Skeletal muscle tissue (tissue), 4 donors: Measurements from ENCODE around the gene TSHR. TPM values are rescaled to one million over a fixed set of nuclear protein-coding genes. Genes with fewer than 3 reads are reported as not detected.

Experiments
- H3K27ac ChIP-seq: one replicate; pipeline ENCODE4 v1.7.0; 2013; ENCODE audit warnings: mild to moderate bottlenecking, low read depth, low read length, inconsistent platforms
- H3K27me3 ChIP-seq, 3 donors: one replicate each; pipeline ENCODE4 v1.7.0; 2013; ENCODE audit warnings: low read length in 3 of 3; ENCODE audit not compliant: control insufficient read depth in 3 of 3, insufficient read depth in 3 of 3
- H3K36me3 ChIP-seq, 3 donors: one replicate each; pipeline ENCODE4 v1.7.0; 2013; ENCODE audit warnings: low read length in 3 of 3; ENCODE audit not compliant: control insufficient read depth in 3 of 3, insufficient read depth in 3 of 3
- H3K4me1 ChIP-seq, 3 donors: one replicate each; pipeline ENCODE4 v1.7.0; 2013; ENCODE audit warnings: low read length in 3 of 3, mild to moderate bottlenecking in 3 of 3; ENCODE audit not compliant: control insufficient read depth in 3 of 3, insufficient read depth in 3 of 3
- H3K4me3 ChIP-seq, 3 donors: one replicate each; pipeline ENCODE4 v1.7.0; 2013; ENCODE audit warnings: low read length in 3 of 3
- H3K9ac ChIP-seq, 3 donors: one replicate each; pipeline ENCODE4 v1.7.0; 2013; ENCODE audit warnings: low read length in 3 of 3, mild to moderate bottlenecking in 3 of 3, moderate library complexity in 2 of 3, low read depth in 1 of 3
- H3K9me3 ChIP-seq, 3 donors: one replicate each; pipeline ENCODE4 v1.7.0; 2013; ENCODE audit warnings: low read length in 3 of 3; ENCODE audit not compliant: control insufficient read depth in 3 of 3
- total RNA-seq: library from RNA; depleted of rRNA; stranded (reverse); fragments of >200 nt; gene quantifications from one replicate; pipeline ENCODE4 v1.2.3, GENCODE V29; 2014
- donor health status: Osteomylitis.

Gene TSHR
- total RNA-seq, 1 donor from 2014 or later: under 0.01 TPM

DNA sequence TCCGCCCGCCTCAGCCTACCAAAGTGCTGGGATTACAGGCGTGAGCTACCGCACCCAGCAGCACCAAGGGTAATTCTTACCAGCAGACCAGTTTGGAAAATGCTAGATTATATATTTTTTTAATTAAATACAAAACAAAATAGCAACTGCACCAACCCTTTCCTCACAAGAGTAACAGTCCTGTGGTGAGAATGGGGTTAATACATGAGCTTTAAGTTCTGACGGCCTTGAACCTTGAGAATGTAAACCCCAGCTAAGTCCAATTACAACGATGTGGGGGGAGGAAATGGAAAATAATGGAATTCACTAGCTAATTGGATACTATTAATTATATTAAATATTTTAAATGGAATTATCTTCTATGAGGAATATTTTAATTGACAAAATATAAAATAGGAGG lies 183.0 kb downstream of the TSHR start:
- Histone ChIP-seq H3K4me3 (no peak overlapping the region), H3K9me3 (no peaks in the 10 kb centered on the region), H3K9ac (no peak overlapping the region), H3K27me3 (no peaks in the 10 kb centered on the region), H3K36me3 (no peaks in the 10 kb centered on the region), H3K27ac (no peak overlapping the region), H3K4me1 (no peaks in the 10 kb centered on the region)

DNA sequence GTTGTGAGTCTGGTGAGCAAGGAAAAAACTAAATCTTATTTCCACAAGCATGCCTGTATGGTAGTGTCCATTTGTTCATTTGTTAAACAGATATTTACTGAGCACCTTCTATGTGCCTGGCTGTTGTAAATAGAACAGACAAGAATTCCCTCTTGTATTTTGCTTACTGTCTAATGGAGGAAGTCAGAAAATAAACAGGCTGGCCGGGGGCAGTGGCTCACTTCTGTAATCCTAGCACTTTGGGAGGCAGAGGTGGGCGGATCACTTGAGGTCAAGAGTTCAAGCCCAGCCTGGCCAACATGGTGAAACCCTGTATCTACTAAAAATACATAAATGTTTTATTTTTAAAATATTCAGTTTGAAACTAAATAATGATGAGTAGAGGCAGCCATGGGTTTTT lies 186.0 kb downstream of the TSHR start:
- H3K9me3 ChIP-seq: no peaks in the 10 kb centered on the region

DNA sequence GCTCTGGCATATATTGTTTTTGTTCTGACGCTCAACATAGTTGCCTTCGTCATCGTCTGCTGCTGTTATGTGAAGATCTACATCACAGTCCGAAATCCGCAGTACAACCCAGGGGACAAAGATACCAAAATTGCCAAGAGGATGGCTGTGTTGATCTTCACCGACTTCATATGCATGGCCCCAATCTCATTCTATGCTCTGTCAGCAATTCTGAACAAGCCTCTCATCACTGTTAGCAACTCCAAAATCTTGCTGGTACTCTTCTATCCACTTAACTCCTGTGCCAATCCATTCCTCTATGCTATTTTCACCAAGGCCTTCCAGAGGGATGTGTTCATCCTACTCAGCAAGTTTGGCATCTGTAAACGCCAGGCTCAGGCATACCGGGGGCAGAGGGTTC lies 188.4 kb downstream of the TSHR start:
- H3K27ac ChIP-seq: no peak overlapping the region
- H3K4me1 ChIP-seq: no peaks in the 10 kb centered on the region
- no peak overlapping the region for H3K9ac ChIP-seq
- H3K27me3 ChIP-seq: no peaks in the 10 kb centered on the region
- no peaks in the 10 kb centered on the region for H3K9me3 ChIP-seq
- H3K4me3 ChIP-seq: no peak overlapping the region
- no peaks in the 10 kb centered on the region for H3K36me3 ChIP-seq

More for the DNA sequence above, 186.0 kb downstream of the TSHR start:
- no peak overlapping the region for H3K27ac ChIP-seq
- H3K27me3 ChIP-seq: no peaks in the 10 kb centered on the region
- no peaks in the 10 kb centered on the region for H3K36me3 ChIP-seq
- no peak overlapping the region for H3K4me3 ChIP-seq
- no peaks in the 10 kb centered on the region for H3K4me1 ChIP-seq
- H3K9ac ChIP-seq: no peak overlapping the region

DNA sequence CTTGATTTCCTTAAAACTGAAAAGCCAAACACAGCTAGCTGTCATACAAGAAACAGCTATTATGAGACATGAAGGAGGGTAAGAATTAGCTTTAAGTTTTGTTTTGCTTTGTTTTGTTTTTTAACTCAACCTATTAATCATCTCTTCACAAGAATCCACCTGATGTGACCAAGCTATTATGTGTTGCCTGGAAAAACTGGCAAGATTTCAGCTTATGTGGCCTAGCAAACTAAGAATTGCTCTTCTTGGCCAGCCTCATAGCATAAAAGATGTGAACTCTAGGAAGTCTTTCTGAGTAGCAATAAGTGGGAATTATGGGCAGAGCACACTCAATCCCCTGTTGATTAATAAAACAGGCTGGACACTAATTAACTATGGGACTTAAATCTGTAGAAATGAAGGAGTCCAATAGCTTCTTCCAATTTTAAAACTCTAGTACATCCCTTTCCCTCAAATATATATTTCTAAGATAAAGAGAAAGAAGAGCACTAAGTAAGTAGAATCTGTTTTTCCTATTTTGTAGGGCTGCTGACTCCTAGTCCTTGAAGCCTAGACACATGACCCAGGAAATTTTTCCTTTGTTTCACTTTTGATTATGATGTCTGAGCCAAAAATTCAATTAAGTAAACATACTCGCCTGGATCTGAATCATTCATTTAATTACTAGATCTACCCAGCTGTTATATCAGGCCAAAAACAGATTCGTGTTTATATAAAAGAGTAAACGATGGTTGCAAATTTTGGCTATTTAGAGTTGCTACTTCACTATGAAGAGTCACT lies 189.6 kb downstream of the TSHR start:
- Histone ChIP-seq H3K27ac (no peak overlapping the region), H3K9ac (no peak overlapping the region), H3K27me3 (no peaks in the 10 kb centered on the region), H3K9me3 (no peaks in the 10 kb centered on the region), H3K4me1 (no peaks in the 10 kb centered on the region), H3K4me3 (no peak overlapping the region), H3K36me3 (no peaks in the 10 kb centered on the region)

DNA sequence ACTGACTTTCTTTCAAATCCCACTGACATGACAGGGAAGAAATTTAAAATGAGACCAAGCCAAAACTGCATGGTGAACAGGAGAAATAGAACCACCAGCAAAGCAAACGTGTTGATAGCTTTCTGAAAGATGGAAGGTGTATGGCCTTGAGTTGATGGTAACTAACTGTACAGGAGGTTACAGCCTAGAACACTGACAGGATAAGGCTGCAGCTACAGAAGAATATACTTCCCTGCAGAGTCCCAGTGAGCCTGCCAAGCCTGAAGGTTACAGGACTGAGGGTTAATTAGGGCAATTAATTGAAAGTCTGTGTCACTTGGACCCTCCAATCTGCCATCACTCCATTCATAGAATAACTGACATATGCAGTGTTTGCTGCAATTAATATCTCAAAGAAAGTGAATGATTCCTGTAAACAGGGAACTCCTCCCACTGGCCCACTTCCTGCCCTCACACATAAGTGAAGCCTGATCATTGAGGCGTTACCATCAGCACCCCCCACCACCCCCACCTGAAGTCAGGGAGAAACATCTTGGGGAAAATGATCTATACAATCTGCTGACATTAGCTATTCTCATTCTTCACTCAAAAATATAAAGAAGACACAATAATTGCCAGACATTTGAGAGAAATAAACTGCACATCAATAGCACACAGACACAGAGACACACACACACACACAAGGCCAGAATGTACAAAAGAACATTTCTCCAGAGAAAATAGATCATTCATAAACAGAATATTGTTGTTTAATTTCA lies 191.9 kb downstream of the TSHR start:
- Histone ChIP-seq H3K4me3 (no peak overlapping the region), H3K9ac (no peak overlapping the region), H3K27ac (no peak overlapping the region), H3K4me1 (no peaks in the 10 kb centered on the region), H3K27me3 (no peaks in the 10 kb centered on the region), H3K36me3 (no peaks in the 10 kb centered on the region), H3K9me3 (no peaks in the 10 kb centered on the region)

DNA sequence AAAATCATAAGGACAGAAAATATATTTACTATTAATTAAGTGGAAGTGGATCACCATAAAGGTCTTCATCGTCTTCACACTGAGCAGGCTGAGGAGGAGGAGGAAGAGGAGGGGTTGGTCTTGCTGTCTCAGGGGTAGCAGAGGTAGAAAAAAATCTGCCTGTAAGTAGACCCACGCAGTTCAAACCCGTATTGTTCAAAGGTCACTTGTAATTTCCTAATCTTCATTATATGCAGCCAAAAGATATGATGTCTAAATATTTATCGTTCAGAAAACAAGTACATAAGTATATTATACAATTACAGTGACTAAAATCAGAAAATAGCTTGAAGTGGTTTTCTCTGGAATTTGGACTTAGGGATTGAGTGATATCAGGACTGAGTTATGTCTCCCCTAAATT lies 193.2 kb downstream of the TSHR start:
- H3K9ac ChIP-seq: no peak overlapping the region
- no peaks in the 10 kb centered on the region for H3K36me3 ChIP-seq
- H3K9me3 ChIP-seq: no peaks in the 10 kb centered on the region
- no peak overlapping the region for H3K27ac ChIP-seq
- H3K4me3 ChIP-seq: no peak overlapping the region
- H3K4me1 ChIP-seq: peaks cover 0 to 4% (median 0%) of the 10 kb centered on the region in 3 donors
- H3K27me3 ChIP-seq: no peaks in the 10 kb centered on the region

DNA sequence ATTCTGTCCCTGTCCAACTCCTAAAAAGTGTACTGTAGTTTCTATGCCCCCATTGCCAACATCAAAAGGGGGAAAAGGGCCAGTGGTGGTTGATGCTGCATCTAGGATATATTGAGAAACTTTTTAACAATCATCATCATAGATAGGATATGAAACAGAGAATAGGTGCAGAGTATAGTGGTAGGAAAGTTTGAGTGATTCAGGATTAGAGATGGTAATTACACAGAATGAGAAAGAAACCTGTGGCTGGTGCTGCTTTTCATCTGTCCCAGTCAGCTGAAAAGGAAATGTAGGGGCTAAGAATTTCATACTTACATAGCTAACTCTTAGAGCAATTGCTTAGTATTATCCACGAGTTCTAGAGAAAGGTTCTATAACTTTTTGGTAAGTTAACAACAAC lies 197.8 kb downstream of the TSHR start:
- Histone ChIP-seq H3K9me3 (no peaks in the 10 kb centered on the region), H3K9ac (no peak overlapping the region), H3K27ac (no peak overlapping the region), H3K27me3 (no peaks in the 10 kb centered on the region), H3K36me3 (no peaks in the 10 kb centered on the region), H3K4me3 (no peak overlapping the region), H3K4me1 (peaks cover 0 to 4% (median 0%) of the 10 kb centered on the region in 3 donors)

DNA sequence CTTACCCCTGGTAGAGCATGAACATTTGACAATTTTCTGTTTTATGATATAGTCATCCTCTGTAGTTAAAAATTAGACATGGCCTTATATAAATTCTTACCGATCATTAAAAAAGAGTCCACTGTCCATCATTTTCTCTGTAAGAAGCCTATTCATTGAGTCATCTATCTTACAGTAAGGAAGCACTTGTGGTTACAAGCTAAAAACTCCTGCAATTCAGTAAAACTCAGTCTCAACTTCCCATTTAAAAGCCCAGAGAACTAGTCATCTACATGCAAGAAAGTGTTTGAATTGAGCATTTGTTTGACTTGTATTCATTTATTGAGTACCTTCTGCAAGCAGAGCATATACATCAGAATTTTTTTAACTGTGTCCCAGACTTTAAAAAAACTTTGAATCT lies 202.0 kb downstream of the TSHR start:
- Histone ChIP-seq H3K9ac (no peak overlapping the region), H3K4me3 (no peak overlapping the region), H3K27me3 (no peaks in the 10 kb centered on the region), H3K4me1 (peaks cover 0 to 4% (median 0%) of the 10 kb centered on the region in 3 donors), H3K27ac (no peak overlapping the region), H3K36me3 (no peaks in the 10 kb centered on the region), H3K9me3 (no peaks in the 10 kb centered on the region)

DNA sequence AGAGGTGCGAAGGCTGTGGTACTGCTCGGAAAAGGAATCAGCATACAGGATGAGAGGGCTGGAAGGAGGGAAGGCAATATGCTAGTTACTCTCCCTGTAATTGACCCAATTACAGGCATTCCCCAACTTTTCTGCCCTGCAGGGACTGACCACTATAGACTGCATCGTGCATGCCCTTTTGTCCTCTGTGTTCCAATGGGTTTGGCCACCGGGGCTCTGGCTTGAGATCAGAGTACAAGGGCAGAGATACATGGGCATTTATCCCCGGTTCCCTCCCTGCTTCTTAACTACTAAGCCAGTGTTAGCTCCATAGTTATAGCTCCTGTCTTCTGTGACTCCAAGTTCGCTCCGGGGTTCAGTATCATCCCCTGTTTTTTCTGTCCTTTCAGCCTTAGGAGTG lies 205.7 kb downstream of the TSHR start:
- no peak overlapping the region for H3K9ac ChIP-seq
- no peak overlapping the region for H3K27ac ChIP-seq
- H3K36me3 ChIP-seq: no peaks in the 10 kb centered on the region
- no peaks in the 10 kb centered on the region for H3K9me3 ChIP-seq
- H3K4me3 ChIP-seq: no peak overlapping the region
- no peaks in the 10 kb centered on the region for H3K27me3 ChIP-seq
- no peaks in the 10 kb centered on the region for H3K4me1 ChIP-seq

DNA sequence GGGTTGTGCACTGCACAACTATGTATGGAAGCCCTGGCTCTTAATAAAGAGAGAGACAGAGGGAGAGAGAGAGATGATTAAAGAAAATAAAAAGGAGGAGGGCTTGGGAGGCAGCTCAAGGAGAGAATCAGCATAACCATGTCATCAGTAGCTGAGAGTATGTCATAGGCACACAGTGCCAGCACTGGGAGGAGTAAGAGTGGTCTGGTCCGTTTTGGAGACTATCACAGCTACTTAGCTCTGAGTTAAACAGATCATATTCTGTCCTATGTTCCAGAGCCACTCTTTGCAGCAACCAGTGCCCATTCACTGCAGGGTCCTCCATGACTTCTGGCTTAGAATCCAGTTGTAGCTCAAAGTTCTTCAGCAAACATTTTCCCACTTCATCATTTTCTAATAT lies 206.3 kb downstream of the TSHR start:
- H3K36me3 ChIP-seq: no peaks in the 10 kb centered on the region
- H3K9me3 ChIP-seq: no peaks in the 10 kb centered on the region
- no peak overlapping the region for H3K4me3 ChIP-seq
- H3K27me3 ChIP-seq: no peaks in the 10 kb centered on the region
- H3K9ac ChIP-seq: no peak overlapping the region
- H3K27ac ChIP-seq: no peak overlapping the region
- no peaks in the 10 kb centered on the region for H3K4me1 ChIP-seq
